Measurements from ENCODE around the gene DEFB125.

Gene DEFB125

DNA sequence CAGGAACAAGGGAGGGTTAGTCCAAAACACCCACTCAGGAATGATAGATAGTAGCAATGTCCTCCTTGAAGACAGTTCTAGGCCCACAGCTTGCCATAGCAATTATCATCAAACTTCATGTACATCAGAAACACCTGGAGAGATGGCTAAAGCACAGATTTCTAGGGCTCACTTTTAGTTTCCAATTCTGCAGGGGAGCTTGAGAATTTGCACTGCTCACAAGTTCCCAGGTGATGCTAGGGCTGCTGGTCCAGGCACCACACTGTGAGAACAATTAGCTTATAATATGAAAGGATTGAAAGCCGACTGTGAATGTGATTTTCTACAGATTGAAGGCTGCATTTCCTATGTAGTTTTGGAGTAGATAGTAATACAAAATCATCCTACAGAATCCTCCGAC, 58.4 kb downstream of the DEFB125 start:
- no peak for DNase-seq (ENCODE audit: low read depth in 4 of 4, low spot score in 1 of 4)
